Measurements from ENCODE around the gene TAS2R14. TPM values are rescaled to one million over a fixed set of nuclear protein-coding genes. Genes with fewer than 3 reads are reported as not detected.

The TAS2R14 gene
- 1 to 10 TPM; 1.5 to 3.3 (median 1.6) TPM for total RNA-seq

- Histone ChIP-seq H3K27ac (replicated peaks in 1 of 4) (no peak within 1 kb of the TSS), H3K4me1 (no peaks in the 10 kb centered on the region), H3K4me3 (no peak within 1 kb of the TSS), H3K9me3 (no peaks in the 10 kb centered on the region), H3K36me3 (no peaks in the 10 kb centered on the region), H3K27me3 (no peaks in the 10 kb centered on the region)
- TF ChIP-seq CTCF (IDR thresholded peaks at IDR 0.05) (no peak), EP300 (IDR thresholded peaks at IDR 0.05) (no peak), POLR2AphosphoS5 (IDR thresholded peaks at IDR 0.05) (no peak), POLR2A (IDR thresholded peaks at IDR 0.05; ENCODE audit: low read depth) (no peak)
- no peak for DNase-seq (ENCODE audit: extremely low spot score)
- WGBS: 88% methylated on average over 1 of the region's 1 CpG
- intact Hi-C loops (cut with DNase I): no loop called here
Observed at GRCh38 chr12:10939163-10939562, at the start of gene TAS2R14. Gene TAS2R14 (minus strand): TSS chr12:10939263. CDS start chr12:10939207, 56 bp downstream.

- intact Hi-C loops (cut with DNase I): no loop called here
- H3K27ac ChIP-seq (replicated peaks in 1 of 4): no peak within 1 kb of the TSS
- H3K36me3 ChIP-seq: peaks cover 0 to 7% (median 0%) of the 10 kb centered on the region in 4 donors
- H3K4me1 ChIP-seq: no peaks in the 10 kb centered on the region
- H3K4me3 ChIP-seq: no peak within 1 kb of the TSS
- DNase-seq (ENCODE audit: extremely low spot score): no peak
- TF ChIP-seq CTCF (IDR thresholded peaks at IDR 0.05) (no peak), POLR2A (IDR thresholded peaks at IDR 0.05; ENCODE audit: low read depth) (no peak), POLR2AphosphoS5 (IDR thresholded peaks at IDR 0.05) (no peak), EP300 (IDR thresholded peaks at IDR 0.05) (no peak)
- no peaks in the 10 kb centered on the region for H3K27me3 ChIP-seq
- WGBS: 48% methylated on average over 2 of the region's 2 CpGs
- peaks cover 0 to 4% (median 0%) of the 10 kb centered on the region in 4 donors for H3K9me3 ChIP-seq
Observed at GRCh38 chr12:10986812-10987211, 47.7 kb upstream of the TAS2R14 start, which contains the start of gene TAS2R50. Gene TAS2R50 (minus strand): TSS chr12:10986912. CDS start chr12:10986860, 52 bp downstream.

- no peak overlapping the region for H3K27ac ChIP-seq (replicated peaks in 1 of 4)
Observed at GRCh38 chr12:10982244-10982643, 43.2 kb upstream of the TAS2R14 start.

GRCh38 chr12:10974965-10975364 is 35.9 kb upstream of the TAS2R14 start:
- H3K27me3 ChIP-seq: no peaks in the 10 kb centered on the region
- intact Hi-C loops (cut with DNase I): no loop called here
- DNase-seq (ENCODE audit: extremely low spot score): no peak
- no peaks in the 10 kb centered on the region for H3K9me3 ChIP-seq
- no peak for TF ChIP-seq EP300 (IDR thresholded peaks at IDR 0.05)
- TF ChIP-seq POLR2A (IDR thresholded peaks at IDR 0.05; ENCODE audit: low read depth): no peak
- TF ChIP-seq POLR2AphosphoS5 (IDR thresholded peaks at IDR 0.05): no peak
- no peak for TF ChIP-seq CTCF (IDR thresholded peaks at IDR 0.05)
- no peak overlapping the region for H3K4me3 ChIP-seq
- H3K27ac ChIP-seq (replicated peaks in 1 of 4): no peak overlapping the region
- 87% methylated on average over 3 of the region's 3 CpGs for WGBS
- no peaks in the 10 kb centered on the region for H3K36me3 ChIP-seq
- no peaks in the 10 kb centered on the region for H3K4me1 ChIP-seq

More at GRCh38 chr12:10982244-10982643, 43.2 kb upstream of the TAS2R14 start:
- no peak for DNase-seq (ENCODE audit: extremely low spot score)
- Histone ChIP-seq H3K36me3 (no peaks in the 10 kb centered on the region), H3K4me1 (no peaks in the 10 kb centered on the region), H3K4me3 (no peak overlapping the region), H3K9me3 (no peaks in the 10 kb centered on the region), H3K27me3 (no peaks in the 10 kb centered on the region)
- intact Hi-C loops (cut with DNase I): no loop called here
- 95% methylated on average over 5 of the region's 5 CpGs for WGBS
- TF ChIP-seq POLR2A (IDR thresholded peaks at IDR 0.05; ENCODE audit: low read depth): no peak
- TF ChIP-seq CTCF (IDR thresholded peaks at IDR 0.05): no peak
- TF ChIP-seq POLR2AphosphoS5 (IDR thresholded peaks at IDR 0.05): no peak
- TF ChIP-seq EP300 (IDR thresholded peaks at IDR 0.05): no peak
